ENCODE measurements around the gene RYR1. TPM values are rescaled to one million over a fixed set of nuclear protein-coding genes. Genes with fewer than 3 reads are reported as not detected.
"Not testable (repeated sequence)": the region's sequence is repeated elsewhere in the genome, so short reads cannot be mapped to it uniquely, and the experiment has no call there.

Gene RYR1
- total RNA-seq, 1 donor: not detected

DNA sequence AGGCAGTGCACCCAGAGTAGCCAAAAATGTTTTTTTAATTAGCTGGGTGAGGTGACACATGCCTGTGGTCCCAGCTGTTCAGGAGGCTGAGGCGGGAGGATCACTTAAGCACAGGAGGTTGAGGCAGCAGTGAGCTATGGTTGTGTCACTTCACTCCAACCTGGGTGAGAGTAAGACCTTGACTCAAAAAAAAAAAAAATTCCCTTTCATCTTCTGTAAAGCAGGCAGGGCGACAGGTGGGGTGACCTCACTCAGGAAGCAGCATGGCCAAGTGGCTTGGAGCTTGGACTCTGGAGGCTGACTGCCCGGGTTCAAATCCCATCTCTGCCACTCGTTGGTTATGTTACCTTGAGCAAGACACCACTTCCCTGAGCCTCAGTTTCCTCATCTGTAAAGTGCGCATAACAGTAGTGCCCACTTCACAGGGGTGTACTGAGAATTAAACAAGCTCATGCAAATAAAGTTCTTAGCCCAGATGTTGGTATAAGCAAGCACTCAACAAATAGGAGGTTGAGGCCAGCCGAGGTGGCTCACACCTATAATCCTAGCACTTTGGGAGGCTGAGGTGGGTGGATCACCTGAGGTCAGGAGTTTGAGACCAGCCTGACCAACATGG, 136.0 kb downstream of the RYR1 start:
- TF ChIP-seq, protein P1, sequence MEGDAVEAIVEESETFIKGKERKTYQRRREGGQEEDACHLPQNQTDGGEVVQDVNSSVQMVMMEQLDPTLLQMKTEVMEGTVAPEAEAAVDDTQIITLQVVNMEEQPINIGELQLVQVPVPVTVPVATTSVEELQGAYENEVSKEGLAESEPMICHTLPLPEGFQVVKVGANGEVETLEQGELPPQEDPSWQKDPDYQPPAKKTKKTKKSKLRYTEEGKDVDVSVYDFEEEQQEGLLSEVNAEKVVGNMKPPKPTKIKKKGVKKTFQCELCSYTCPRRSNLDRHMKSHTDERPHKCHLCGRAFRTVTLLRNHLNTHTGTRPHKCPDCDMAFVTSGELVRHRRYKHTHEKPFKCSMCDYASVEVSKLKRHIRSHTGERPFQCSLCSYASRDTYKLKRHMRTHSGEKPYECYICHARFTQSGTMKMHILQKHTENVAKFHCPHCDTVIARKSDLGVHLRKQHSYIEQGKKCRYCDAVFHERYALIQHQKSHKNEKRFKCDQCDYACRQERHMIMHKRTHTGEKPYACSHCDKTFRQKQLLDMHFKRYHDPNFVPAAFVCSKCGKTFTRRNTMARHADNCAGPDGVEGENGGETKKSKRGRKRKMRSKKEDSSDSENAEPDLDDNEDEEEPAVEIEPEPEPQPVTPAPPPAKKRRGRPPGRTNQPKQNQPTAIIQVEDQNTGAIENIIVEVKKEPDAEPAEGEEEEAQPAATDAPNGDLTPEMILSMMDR (IDR thresholded peaks at IDR 0.05; ENCODE audit: insufficient read depth, low read length): no peak
- no peak for DNase-seq (ENCODE audit: low read depth)
- no peak overlapping the region for H3K4me3 ChIP-seq (ENCODE audit: low read depth, low read length)

DNA sequence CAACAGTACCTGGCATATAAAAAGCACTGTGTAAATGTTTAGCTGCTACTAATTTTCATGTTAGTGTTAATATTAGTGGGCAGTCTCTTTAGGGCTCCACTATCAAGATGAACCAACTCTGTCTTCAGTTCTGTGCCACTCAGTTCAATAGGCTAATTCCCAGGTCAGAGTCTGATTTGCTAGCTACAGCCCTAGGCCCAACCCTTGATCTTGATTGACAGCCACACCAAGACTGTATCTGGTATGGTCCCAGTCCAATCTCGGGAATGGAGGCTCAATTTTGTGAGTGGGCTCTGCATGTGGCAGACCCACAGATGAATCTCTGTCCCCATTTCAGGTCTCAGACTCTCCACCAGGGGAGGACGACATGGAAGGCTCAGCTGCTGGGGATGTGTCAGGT, 138.2 kb downstream of the RYR1 start:
- TF ChIP-seq, protein P1 (IDR thresholded peaks at IDR 0.05; ENCODE audit: insufficient read depth, low read length): no peak
- H3K4me3 ChIP-seq (ENCODE audit: low read depth, low read length): no peak overlapping the region
- no peak for DNase-seq (ENCODE audit: low read depth)

DNA sequence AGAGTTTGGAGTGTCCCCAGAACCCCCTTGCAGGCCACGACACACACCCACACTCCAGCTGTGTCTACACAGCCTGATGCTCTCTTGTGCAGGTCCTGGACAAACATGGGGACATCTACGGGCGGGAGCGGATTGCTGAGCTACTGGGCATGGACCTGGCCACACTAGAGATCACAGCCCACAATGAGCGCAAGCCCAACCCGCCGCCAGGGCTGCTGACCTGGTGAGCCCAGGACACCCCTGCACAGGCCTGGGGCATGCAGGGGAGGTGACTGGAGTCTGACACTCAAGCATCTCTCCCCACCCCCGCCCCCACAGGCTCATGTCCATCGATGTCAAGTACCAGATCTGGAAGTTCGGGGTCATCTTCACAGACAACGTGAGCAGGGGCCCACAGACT, 144.3 kb downstream of the RYR1 start:
- TF ChIP-seq, protein P1 (IDR thresholded peaks at IDR 0.05; ENCODE audit: insufficient read depth, low read length): no peak
- no peak overlapping the region for H3K4me3 ChIP-seq (ENCODE audit: low read depth, low read length)
- no peak for DNase-seq (ENCODE audit: low read depth)

DNA sequence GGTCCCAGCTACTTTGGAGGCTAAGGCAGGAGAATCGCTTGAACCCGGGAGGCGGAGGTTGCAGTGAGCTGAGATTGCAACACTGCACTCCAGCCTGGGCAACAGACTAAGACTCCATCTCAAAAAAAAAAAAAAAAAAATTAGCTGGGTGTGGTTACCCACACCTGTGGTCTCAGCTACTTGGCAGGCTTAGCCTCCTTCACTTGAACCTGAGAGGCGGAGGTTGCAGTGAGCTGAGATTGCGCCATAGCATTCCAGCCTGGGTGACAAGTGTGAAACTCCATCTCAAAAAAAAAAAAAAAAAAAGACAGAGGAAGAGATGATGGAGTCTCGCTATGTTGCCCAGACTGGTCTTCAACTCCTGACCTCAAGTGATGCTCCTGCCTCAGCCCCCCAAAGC, 145.8 kb downstream of the RYR1 start:
- DNase-seq (ENCODE audit: low read depth); H3K4me3 ChIP-seq (ENCODE audit: low read depth, low read length): not testable (repeated sequence)

DNA sequence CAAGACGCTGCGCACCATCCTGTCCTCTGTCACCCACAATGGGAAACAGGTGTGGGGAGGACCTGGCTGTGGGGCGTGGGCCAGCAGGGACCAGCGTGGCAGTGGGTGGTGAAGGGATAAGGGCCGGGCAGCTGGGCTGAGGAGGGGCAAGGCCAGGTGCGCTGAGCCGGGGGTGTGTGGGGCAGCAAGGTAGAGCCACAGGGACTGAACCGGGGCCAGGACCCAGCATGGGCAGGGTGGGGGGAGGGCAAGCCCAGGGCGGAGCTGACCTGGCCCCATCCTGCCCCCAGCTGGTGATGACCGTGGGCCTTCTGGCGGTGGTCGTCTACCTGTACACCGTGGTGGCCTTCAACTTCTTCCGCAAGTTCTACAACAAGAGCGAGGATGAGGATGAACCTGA, 146.6 kb downstream of the RYR1 start:
- no peak for DNase-seq (ENCODE audit: low read depth)
- H3K4me3 ChIP-seq (ENCODE audit: low read depth, low read length): no peak overlapping the region
- TF ChIP-seq, protein P1 (IDR thresholded peaks at IDR 0.05; ENCODE audit: insufficient read depth, low read length): no peak

DNA sequence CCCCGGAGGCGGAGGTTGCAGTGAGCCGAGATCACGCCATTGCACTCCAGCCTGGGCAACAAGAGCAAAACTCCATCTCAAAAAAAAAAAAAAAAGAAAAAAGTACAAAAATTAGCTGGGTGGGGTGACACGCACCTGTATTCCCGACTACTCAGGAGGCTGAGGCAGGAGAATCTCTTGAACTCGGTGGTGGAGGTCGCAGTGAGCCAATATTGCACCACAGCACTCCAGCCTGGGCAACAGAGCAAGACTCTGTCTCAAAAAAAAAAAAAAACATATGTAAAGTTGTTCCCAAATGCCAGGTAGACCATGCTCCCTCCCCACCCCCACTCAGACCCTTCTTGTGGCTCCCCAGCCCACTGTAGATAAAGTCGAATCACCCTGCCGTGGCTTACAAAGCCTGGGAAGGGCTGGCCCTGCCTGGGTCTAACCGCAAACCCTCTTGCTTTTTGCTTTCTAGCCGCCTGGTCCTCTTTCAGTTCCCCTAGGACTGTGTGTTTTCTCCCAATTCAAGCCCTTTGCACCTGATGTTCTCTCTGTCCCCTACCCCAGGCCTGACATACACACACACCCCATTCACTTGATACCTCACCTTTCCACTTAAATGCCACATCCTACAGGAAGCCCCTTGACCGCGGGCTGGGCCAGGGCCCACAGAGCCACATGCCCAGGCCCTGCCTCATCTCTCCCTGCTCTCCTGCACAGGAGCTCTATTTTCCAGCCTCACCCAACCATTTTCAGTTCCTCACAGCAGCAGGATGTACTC, 149.9 kb downstream of the RYR1 start:
- no peak for DNase-seq (ENCODE audit: low read depth)
- TF ChIP-seq, protein P1 (IDR thresholded peaks at IDR 0.05; ENCODE audit: insufficient read depth, low read length): no peak
- no peak overlapping the region for H3K4me3 ChIP-seq (ENCODE audit: low read depth, low read length)

DNA sequence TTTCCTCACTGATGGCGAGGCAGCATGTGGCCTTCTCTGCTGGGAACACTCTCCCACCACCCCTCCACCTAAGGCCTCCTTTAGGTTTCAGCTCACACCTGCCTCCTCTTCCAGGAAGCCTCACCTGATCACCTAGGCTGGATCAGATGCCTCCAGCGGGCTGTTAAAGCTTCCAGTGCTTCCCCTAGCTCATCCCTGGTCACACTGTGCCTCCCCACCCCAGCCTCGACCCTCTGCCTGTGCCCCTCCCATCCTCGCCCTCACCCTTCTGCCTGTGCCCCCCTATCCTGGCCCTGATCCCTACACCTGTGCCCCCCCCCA, 150.5 kb downstream of the RYR1 start:
- DNase-seq (ENCODE audit: low read depth): no peak
- TF ChIP-seq, protein P1 (IDR thresholded peaks at IDR 0.05; ENCODE audit: insufficient read depth, low read length): no peak
- H3K4me3 ChIP-seq (ENCODE audit: low read depth, low read length): no peak overlapping the region

Data from fibroblast of the aortic adventitia (primary cell).